ENCODE measurements around the gene PTPN5.
A peak's percentile ranks its signal among the peaks of the same experiment; 100 is the strongest.
"Not testable (repeated sequence)": the region's sequence is repeated elsewhere in the genome, so short reads cannot be mapped to it uniquely, and the experiment has no call there.

The PTPN5 gene

GRCh38 chr11:18710545-18710944 is 81.1 kb downstream of the PTPN5 start:
- DNase-seq (ENCODE audit: low read depth, low spot score) = no peak

GRCh38 chr11:18709414-18709813 is 82.2 kb downstream of the PTPN5 start:
- DNase-seq (ENCODE audit: low read depth, low spot score) = no peak

GRCh38 chr11:18707811-18708340 is 83.7 kb downstream of the PTPN5 start:
- no peak for DNase-seq (ENCODE audit: low read depth, low spot score)

GRCh38 chr11:18706330-18707243 is 85.0 kb downstream of the PTPN5 start:
- no peak for DNase-seq (ENCODE audit: low read depth, low spot score)

DNA sequence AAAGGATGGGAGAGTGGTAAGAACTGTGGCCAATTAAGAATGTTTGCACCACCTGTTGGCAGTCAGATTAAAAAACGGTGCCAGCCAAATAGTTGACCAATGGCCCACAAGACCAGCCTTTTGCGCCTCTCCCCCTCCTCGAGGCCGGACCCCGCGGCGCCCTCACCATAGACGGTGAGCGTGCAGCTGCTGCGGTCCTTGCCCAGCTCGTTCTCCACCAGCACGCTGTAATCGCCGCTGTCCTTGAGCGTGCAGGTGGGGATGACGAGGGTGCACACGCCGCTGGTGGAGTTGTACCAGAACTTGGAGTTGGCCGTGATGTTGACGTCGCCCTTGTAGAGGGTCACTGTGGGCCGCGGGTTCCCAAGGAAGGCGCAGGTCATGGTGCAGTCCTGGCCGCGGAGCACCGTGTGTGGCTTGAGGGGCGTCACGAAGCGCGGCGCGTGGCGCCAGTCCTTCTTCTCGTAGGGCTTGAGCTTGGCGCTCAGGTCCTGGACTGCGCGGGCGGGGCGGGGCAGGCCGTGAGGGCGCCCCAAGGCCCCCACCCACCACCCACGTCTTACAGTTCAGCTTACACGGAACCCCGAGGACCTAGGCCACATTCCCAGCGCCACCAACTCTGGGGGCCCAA is 85.8 kb downstream of the PTPN5 start:
- no peak for DNase-seq (ENCODE audit: low read depth, low spot score)

DNA sequence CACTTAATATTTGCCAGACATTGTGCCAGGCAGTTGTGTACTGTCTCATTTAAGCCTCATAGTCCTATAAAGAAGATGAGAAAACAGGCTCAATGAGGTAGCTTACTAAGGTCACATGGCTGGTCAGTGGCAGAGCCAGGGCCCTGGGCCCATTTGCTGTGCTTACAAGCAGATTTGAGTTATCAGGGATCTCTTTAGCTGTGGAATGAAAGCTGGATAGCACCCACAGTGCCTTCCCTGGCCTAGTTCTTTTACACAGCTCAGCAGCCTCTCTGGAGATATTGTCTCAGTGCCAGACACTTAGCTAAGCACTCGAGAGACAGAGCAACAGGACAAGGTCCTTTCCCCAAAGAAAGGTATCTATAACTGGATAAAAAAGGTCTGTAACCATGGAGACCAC is 86.9 kb downstream of the PTPN5 start:
- DNase-seq (ENCODE audit: low read depth, low spot score) = no peak

DNA sequence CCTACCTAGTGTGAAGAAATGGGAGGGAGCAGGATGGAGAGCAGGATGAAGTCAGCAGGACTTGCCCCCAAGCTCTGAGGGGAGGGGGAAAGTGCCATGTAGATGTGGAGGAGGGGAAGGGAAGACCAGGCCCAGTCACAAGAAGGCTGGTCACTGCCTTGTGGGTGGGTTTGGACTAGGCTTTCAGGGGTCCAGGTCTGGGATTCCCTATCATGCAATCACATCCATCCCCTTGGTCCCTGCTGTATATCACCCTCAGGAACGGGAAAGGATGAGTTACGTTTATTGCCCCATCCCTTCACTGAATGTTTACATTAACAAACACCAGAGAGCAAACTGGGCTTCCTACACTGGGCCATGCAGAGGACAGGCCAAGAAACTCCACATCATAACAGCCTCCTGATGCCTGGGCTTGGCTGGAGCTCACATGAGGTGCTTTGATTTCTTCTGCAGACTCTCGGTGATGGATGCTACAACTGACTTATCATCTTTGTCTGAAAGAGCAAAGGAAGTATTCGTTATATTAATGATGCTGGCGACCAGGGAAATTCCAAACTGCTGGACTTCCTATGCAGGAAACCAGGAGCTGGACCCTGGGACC is 87.5 kb downstream of the PTPN5 start:
- DNase-seq (ENCODE audit: low read depth, low spot score) = no peak

- DNase-seq (ENCODE audit: low read depth, low spot score) = no peak
These were observed 88.4 kb downstream of the PTPN5 start for GRCh38 chr11:18703001-18703763.

DNA sequence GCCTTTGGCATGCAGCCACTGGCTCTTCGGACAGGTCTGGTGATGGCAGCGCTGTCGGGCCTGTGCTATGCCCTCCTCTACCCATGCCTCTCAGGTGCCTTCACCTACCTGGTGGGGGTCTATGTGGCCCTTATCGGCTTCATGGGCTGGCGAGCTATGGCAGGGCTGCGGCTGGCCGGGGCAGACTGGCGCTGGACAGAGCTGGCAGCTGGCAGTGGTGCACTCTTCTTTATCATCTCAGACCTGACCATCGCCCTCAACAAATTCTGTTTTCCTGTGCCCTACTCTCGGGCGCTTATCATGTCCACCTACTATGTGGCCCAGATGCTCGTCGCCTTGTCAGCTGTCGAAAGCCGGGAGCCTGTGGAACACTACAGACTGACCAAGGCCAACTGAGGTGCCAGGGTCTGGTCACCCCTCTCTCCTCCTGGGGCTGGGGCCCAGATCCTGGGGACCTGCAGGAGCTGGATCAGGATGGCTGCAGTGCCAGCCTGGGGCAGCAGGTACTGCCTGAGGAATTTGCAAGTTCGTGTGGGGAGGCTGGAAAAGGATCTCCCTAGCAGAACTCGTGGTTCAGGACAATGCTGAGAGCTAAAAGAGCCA is 89.9 kb downstream of the PTPN5 start:
- no peak for DNase-seq (ENCODE audit: low read depth, low spot score)

DNA sequence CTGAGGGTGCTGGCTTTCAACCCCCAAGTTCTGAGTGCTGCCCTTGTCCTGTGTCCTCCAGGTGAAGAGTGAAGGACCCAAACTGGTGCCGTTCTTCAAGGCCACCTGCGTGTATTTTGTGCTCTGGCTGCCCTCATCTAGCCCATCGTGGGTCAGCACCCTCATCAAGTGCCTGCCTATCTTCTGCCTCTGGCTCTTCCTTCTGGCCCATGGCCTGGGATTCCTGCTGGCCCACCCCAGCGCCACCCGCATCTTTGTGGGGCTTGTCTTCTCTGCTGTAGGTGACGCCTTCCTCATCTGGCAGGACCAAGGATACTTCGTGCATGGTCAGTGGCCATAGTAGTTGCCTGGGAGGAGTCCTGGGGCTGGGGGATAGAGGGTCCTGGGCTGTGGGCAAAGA is 90.7 kb downstream of the PTPN5 start:
- DNase-seq (ENCODE audit: low read depth, low spot score) = no peak

- DNase-seq (ENCODE audit: low read depth, low spot score) = no peak
These were observed 91.2 kb downstream of the PTPN5 start for GRCh38 chr11:18700375-18700774.

- DNase-seq (ENCODE audit: low read depth, low spot score) = no peak
These were observed 91.7 kb downstream of the PTPN5 start for GRCh38 chr11:18699848-18700261.

- DNase-seq (ENCODE audit: low read depth, low spot score) = no peak
These were observed 92.4 kb downstream of the PTPN5 start for GRCh38 chr11:18699269-18699596.

GRCh38 chr11:18698341-18699268 is 93.0 kb downstream of the PTPN5 start, which contains the start of gene TMEM86A:
TMEM86A (plus strand) TSS chr11:18698779; CDS start chr11:18698887, 108 bp downstream.
- DNase-seq (ENCODE audit: low read depth, low spot score) = peak; percentile 95

DNA sequence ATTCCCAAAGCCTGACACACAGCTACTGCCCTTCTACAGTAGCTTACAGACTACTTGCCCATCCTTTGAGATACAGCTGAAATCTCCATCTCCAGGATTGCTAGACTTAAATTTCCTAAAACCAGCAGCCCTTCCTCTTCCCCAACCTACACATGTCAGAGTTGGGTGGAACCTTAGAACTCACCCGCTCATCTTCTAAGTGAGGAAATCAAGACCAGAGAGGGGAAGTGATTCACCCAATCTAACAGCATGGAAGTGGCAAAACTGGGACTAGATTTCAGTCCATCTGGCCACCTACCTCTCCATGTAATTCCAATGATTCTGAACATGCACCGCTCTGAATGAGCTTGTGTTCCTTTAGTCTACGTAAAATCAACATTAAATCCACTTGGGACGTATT is 94.0 kb downstream of the PTPN5 start:
- no peak for DNase-seq (ENCODE audit: low read depth, low spot score)

- DNase-seq (ENCODE audit: low read depth, low spot score) = no peak
These were observed 94.9 kb downstream of the PTPN5 start for GRCh38 chr11:18696638-18697225.

DNA sequence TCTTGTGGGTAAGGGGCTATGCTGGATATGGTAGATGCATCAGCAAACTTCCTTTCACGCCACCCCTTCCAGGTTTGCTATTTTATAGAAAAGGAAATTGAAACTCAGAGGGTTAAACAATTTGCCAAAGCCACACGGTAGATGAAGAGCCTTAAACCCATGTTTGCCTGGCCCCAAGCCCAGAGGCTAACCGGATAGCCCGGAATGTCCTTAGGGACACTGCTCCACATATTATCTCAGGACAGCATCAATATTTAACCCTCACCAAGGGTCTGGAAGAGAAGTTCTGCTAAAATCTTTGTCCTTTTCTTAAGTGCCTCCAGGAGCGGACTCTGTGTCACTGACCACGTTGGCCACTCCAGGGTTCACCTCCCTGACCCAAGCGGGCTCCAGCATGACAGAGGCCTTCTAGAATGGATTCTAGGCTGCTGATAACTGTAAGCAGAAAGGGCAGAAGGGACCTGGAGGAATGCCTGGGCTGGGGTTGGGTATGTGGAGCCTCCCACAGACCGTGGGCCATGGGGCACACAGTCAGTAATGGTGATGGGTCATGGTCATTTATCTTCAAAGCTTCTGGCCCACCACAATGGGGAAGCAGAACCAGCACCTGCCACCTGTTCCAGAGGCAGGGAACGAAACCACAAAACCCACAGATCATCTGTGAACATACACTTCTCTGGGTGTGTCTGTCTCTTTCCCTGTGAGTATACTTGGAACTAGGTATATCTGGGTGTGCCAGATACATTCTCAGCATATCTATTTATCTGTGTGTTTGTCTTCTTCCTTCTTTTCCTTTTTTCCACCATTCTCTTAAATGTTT is 98.4 kb downstream of the PTPN5 start:
- DNase-seq (ENCODE audit: low read depth, low spot score) = no peak

GRCh38 chr11:18691467-18692140 is 100.0 kb downstream of the PTPN5 start:
- not testable (repeated sequence) for DNase-seq (ENCODE audit: low read depth, low spot score)
